A549 (cell line): Measurements from ENCODE around the gene ANGPT4. TPM values are rescaled to one million over a fixed set of nuclear protein-coding genes. Genes with fewer than 3 reads are reported as not detected.

Experiments
- ATAC-seq, 2 experiments: fragments of 200-7000 bp in 1 of 2; fragments of >200 bp in 1 of 2; cut with Nextera tagmentation in 1 of 2; cut with Tn5 transposase in 1 of 2; 3 replicates each; pipeline versions ENCODE4 v1.8.0 to v1.9.1; 2018 to 2020; ENCODE audit warnings: mild to moderate bottlenecking in 1 of 2, moderate library complexity in 1 of 2
- CTCF ChIA-PET: fragments of 300-600 bp; sonication (Branson Sonifier 250); formaldehyde crosslinking; extraction: SDS; loops from one replicate; lab custom pipeline; 2021; ENCODE audit warnings: antibody characterized with exemption, inconsistent platforms; lab: Yijun Ruan, JAX
- POLR2A ChIA-PET: fragments of 350-600 bp; formaldehyde crosslinking; extraction: SDS; loops from one replicate; lab custom pipeline; 2021; ENCODE audit warnings: antibody characterized with exemption, inconsistent platforms; lab: Yijun Ruan, JAX
- DNase-seq, 2 experiments: peaks; one replicate each; pipeline versions ENCODE4 v3.0.0 to v3.0.0-alpha.2; 2011 to 2016; ENCODE audit warnings: low read depth in 1 of 2, low spot score in 1 of 2
- FAIRE-seq: peaks from 2 replicates; lab custom pipeline; 2011; peaks lifted over from hg19 to GRCh38; lab: Jason Lieb, UNC
- H3K27ac ChIP-seq, 2 experiments: fragments of >200 bp; sonication (Bioruptor Twin); formaldehyde crosslinking; 3 replicates each; pipeline ENCODE4 v1.5.1; 2016 to 2017
- H3K4me1 ChIP-seq: fragments of >200 bp; sonication (Bioruptor Twin); formaldehyde crosslinking; 3 replicates; pipeline ENCODE4 v1.6.1; 2016
- H3K4me2 ChIP-seq: fragments of >200 bp; sonication (Bioruptor Twin); formaldehyde crosslinking; 3 replicates; pipeline ENCODE4 v1.6.1; 2016
- H3K4me3 ChIP-seq: fragments of >200 bp; sonication (Bioruptor Twin); formaldehyde crosslinking; 3 replicates; pipeline ENCODE4 v1.5.1; 2016
- H3K9me3 ChIP-seq: fragments of >200 bp; sonication (Bioruptor Twin); formaldehyde crosslinking; 3 replicates; pipeline ENCODE4 v1.6.1; 2016
- BHLHE40 ChIP-seq: IDR thresholded peaks from 2 replicates; pipeline ENCODE4 v1.6.1; 2012; ENCODE audit warnings: low read depth, low read length, inconsistent platforms
- CBX8 ChIP-seq: fragments of 200-600 bp; sonication (generic); IDR thresholded peaks from 2 replicates; pipeline ENCODE4 v1.6.1; 2016
- CEBPB ChIP-seq, 2 experiments: fragments of >200 bp in 1 of 2; sonication (Bioruptor Twin) in 1 of 2; formaldehyde crosslinking in 1 of 2; IDR thresholded peaks; 2 replicates each; pipeline ENCODE4 v1.6.1; 2012 to 2016
- EHF ChIP-seq: fragments of 250-450 bp; sonication (Bioruptor Pico); IDR thresholded peaks from 2 replicates; pipeline ENCODE4 v1.5.0; 2020; ENCODE audit warnings: mild to moderate bottlenecking
- EHMT2 ChIP-seq: fragments of 200-600 bp; sonication (generic); IDR thresholded peaks from 2 replicates; pipeline ENCODE4 v1.6.1; 2016; ENCODE audit warnings: antibody characterized with exemption, low read depth, mild to moderate bottlenecking, moderate library complexity
- ESRRA ChIP-seq: fragments of 150-350 bp; IDR thresholded peaks from 2 replicates; pipeline ENCODE4 v1.6.1; 2014; ENCODE audit warnings: mild to moderate bottlenecking, low read length, borderline replicate concordance
- FOSB ChIP-seq: fragments of 250-450 bp; sonication (Bioruptor Pico); IDR thresholded peaks from 2 replicates; pipeline ENCODE4 v1.5.0; 2020; ENCODE audit warnings: mild to moderate bottlenecking, moderate library complexity
- FOSL2 ChIP-seq, 2 experiments: fragments of 450-650 bp in 1 of 2; fragments of >200 bp in 1 of 2; sonication (Bioruptor Twin) in 1 of 2; formaldehyde crosslinking; IDR thresholded peaks; 2 replicates each; pipeline versions ENCODE4 v1.5.0 to v1.6.1; 2016 to 2020; ENCODE audit warnings: mild to moderate bottlenecking in 1 of 2, moderate library complexity in 1 of 2
- HDAC2 ChIP-seq: fragments of 200-600 bp; sonication (generic); IDR thresholded peaks from 2 replicates; pipeline ENCODE4 v1.6.1; 2016
- HOXA7 ChIP-seq: fragments of 250-450 bp; sonication (Bioruptor Pico); IDR thresholded peaks from 2 replicates; pipeline ENCODE4 v1.5.0; 2020; ENCODE audit warnings: mild to moderate bottlenecking, moderate library complexity
- HOXB13 ChIP-seq: fragments of 250-450 bp; sonication (Bioruptor Pico); IDR thresholded peaks from 2 replicates; pipeline ENCODE4 v1.5.0; 2020; ENCODE audit warnings: low read depth, mild to moderate bottlenecking, moderate library complexity
- HOXB5 ChIP-seq: fragments of 250-450 bp; sonication (Bioruptor Pico); IDR thresholded peaks from 2 replicates; pipeline ENCODE4 v1.5.0; 2020; ENCODE audit warnings: mild to moderate bottlenecking, moderate library complexity
- JUN ChIP-seq, 2 experiments: fragments of >200 bp; sonication (Bioruptor Twin); formaldehyde crosslinking; IDR thresholded peaks; 2 replicates in 1 of 2; 3 replicates in 1 of 2; pipeline ENCODE4 v1.6.1; 2016 to 2017
- KDM5A ChIP-seq: fragments of 200-600 bp; sonication (generic); IDR thresholded peaks from 2 replicates; pipeline ENCODE4 v1.6.1; 2016; ENCODE audit warnings: antibody characterized with exemption, mild to moderate bottlenecking
- MAFK ChIP-seq: fragments of 450-650 bp; IDR thresholded peaks from 2 replicates; pipeline ENCODE4 v1.6.1; 2014; ENCODE audit not compliant: partially characterized antibody
- MYC ChIP-seq: IDR thresholded peaks from 2 replicates; pipeline ENCODE4 v1.6.1; 2012; ENCODE audit warnings: mild to moderate bottlenecking, inconsistent platforms, low read length, improper control_type of control experiment, borderline replicate concordance
- NFE2L2 ChIP-seq: fragments of 150-350 bp; conservative IDR thresholded peaks from 2 replicates; pipeline ENCODE4 v1.6.1; 2014; ENCODE audit warnings: low read length
- NR3C1 ChIP-seq: fragments of >200 bp; sonication (Bioruptor Twin); formaldehyde crosslinking; IDR thresholded peaks from 3 replicates; pipeline ENCODE4 v1.6.1; 2017
- POLR2AphosphoS2 ChIP-seq: conservative IDR thresholded peaks from 2 replicates; pipeline ENCODE4 v1.6.1; 2012; ENCODE audit warnings: low read length, improper control_type of control experiment, inconsistent platforms
- RAD21 ChIP-seq, 2 experiments: fragments of >200 bp in 1 of 2; sonication (Bioruptor Twin) in 1 of 2; formaldehyde crosslinking in 1 of 2; IDR thresholded peaks in 1 of 2; conservative IDR thresholded peaks in 1 of 2; 2 replicates in 1 of 2; 3 replicates in 1 of 2; pipeline ENCODE4 v1.6.1; 2012 to 2018; ENCODE audit warnings: inconsistent platforms in 1 of 2
- RARB ChIP-seq: fragments of 250-450 bp; sonication (Bioruptor Pico); IDR thresholded peaks from 2 replicates; pipeline ENCODE4 v1.8.0; 2021; ENCODE audit warnings: mild to moderate bottlenecking, moderate library complexity
- RFX5 ChIP-seq: fragments of 450-650 bp; IDR thresholded peaks from 2 replicates; pipeline ENCODE4 v1.7.1; 2014; ENCODE audit warnings: antibody characterized with exemption, mild to moderate bottlenecking, moderate library complexity
- SMC3 ChIP-seq: fragments of >200 bp; sonication (Bioruptor Twin); formaldehyde crosslinking; IDR thresholded peaks from 3 replicates; pipeline ENCODE4 v1.6.1; 2018; ENCODE audit warnings: inconsistent platforms
- SREBF2 ChIP-seq: fragments of 450-650 bp; IDR thresholded peaks from 2 replicates; pipeline ENCODE4 v1.6.1; 2014; ENCODE audit warnings: mild to moderate bottlenecking, moderate library complexity
- TFCP2L1 ChIP-seq: fragments of 250-450 bp; sonication (Bioruptor Pico); IDR thresholded peaks from 2 replicates; pipeline ENCODE4 v1.5.0; 2021; ENCODE audit warnings: mild to moderate bottlenecking
- TP53 ChIP-seq: fragments of 250-450 bp; sonication (Bioruptor Pico); IDR thresholded peaks from 2 replicates; pipeline ENCODE4 v1.5.0; 2021; ENCODE audit warnings: mild to moderate bottlenecking, moderate library complexity
- ZC3H11A ChIP-seq: fragments of 450-650 bp; IDR thresholded peaks from 2 replicates; pipeline ENCODE4 v1.6.1; 2014; ENCODE audit warnings: antibody characterized with exemption, mild to moderate bottlenecking
- ZFP36 ChIP-seq: fragments of 450-650 bp; IDR thresholded peaks from 2 replicates; pipeline ENCODE4 v1.6.1; 2014; ENCODE audit warnings: borderline replicate concordance; ENCODE audit not compliant: partially characterized antibody
- ZSCAN20 ChIP-seq: fragments of 250-450 bp; sonication (Bioruptor Pico); IDR thresholded peaks from 2 replicates; pipeline ENCODE4 v1.8.0; 2022; ENCODE audit warnings: mild to moderate bottlenecking, moderate library complexity
- WGBS: methylation state at CpG from one replicate; pipeline ENCODE4 v1.1.6; 2017; ENCODE audit errors: missing lambda C conversion rate; 5-methylcytosine and 5-hydroxymethylcytosine counted together
- polyA plus RNA-seq, 4 experiments: library from polyadenylated mRNA; depleted of rRNA in 3 of 4; stranded (reverse); fragments of >200 nt; fragmentation: RNase III in 1 of 4; extraction: RNeasy Plus Mini Kit Qiagen cat#74134 plus additional on column Dnase treatment in 1 of 4; gene quantifications; 2 replicates in 3 of 4; 3 replicates in 1 of 4; pipeline ENCODE4 v1.2.3, GENCODE V29; 2011 to 2017
- TF ChIP-seq, protein P1 (sequence below): fragments of >200 bp; sonication (Bioruptor Twin); formaldehyde crosslinking; IDR thresholded peaks from 2 replicates; pipeline ENCODE4 v1.6.1; 2016
- TF ChIP-seq, protein P2 (sequence below): fragments of 250-450 bp; sonication (Bioruptor Pico); IDR thresholded peaks from 2 replicates; pipeline ENCODE4 v1.5.0; 2020; ENCODE audit warnings: low read depth, mild to moderate bottlenecking, moderate library complexity
- TF ChIP-seq, protein P3 (sequence below): IDR thresholded peaks from 2 replicates; pipeline ENCODE4 v1.6.1; 2012; ENCODE audit warnings: low read depth, borderline replicate concordance
- TF ChIP-seq, protein P4 (sequence below): IDR thresholded peaks from 2 replicates; pipeline ENCODE4 v1.6.1; 2012
- TF ChIP-seq, protein P5 (sequence below): fragments of 200-600 bp; sonication (generic); IDR thresholded peaks from 2 replicates; pipeline ENCODE4 v1.6.1; 2016; ENCODE audit warnings: antibody characterized with exemption, mild to moderate bottlenecking, moderate library complexity

The ANGPT4 gene
- polyA plus RNA-seq, 2 of the 4 experiments (the other 2 are of a cell fraction): 0.04 TPM; not detected in 1

DNA sequence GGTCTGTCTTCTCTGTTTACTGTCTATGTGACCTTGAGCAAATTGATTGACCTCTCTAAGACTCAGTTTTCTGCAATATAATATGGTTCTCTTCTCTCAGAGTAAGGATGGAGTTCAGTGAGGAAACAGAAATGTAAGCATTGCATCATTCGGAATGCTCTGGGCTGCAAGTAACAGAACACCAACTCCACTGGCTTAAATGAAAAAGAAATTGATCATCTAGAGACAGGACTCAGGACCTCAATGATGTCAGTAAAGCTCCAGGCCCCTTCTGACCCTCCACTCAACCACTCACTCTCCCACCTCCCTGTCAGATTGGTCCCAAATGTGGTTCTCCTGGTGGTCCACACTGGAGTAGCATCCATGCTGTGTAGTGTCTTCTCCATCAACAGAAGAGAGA is 50.7 kb downstream of the ANGPT4 start:
- Histone ChIP-seq H3K4me3 (no peak overlapping the region), H3K4me1 (no peaks in the 10 kb centered on the region), H3K4me2 (no peak overlapping the region), H3K9me3 (no peaks in the 10 kb centered on the region), H3K27ac (no peak overlapping the region)
- ATAC-seq (peak in 1 of 2 experiments; percentile 35; a peak in 1 of 6 replicates), DNase-seq (no peak), FAIRE-seq (no peak)
- WGBS: 51% methylated on average over 1 of the region's 1 CpG
- CTCF ChIA-PET: interaction anchor here (0.6 to 1.5 kb wide), 3 partner anchors 50 to 274 kb away, joined by 3 to 4 read pairs (median 3); no protein-coding TSS in a partner anchor
- TF ChIP-seq HOXB5: no peak
- no peak for TF ChIP-seq RFX5
- TF ChIP-seq, protein P1, sequence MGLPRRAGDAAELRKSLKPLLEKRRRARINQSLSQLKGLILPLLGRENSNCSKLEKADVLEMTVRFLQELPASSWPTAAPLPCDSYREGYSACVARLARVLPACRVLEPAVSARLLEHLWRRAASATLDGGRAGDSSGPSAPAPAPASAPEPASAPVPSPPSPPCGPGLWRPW: no peak
- no peak for TF ChIP-seq ZFP36
- TF ChIP-seq, protein P2, sequence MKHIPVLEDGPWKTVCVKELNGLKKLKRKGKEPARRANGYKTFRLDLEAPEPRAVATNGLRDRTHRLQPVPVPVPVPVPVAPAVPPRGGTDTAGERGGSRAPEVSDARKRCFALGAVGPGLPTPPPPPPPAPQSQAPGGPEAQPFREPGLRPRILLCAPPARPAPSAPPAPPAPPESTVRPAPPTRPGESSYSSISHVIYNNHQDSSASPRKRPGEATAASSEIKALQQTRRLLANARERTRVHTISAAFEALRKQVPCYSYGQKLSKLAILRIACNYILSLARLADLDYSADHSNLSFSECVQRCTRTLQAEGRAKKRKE (CRISPR knock-in tag): no peak
- no peak for TF ChIP-seq TFCP2L1 (CRISPR knock-in tag)
- TF ChIP-seq EHF (CRISPR knock-in tag): no peak
- no peak for TF ChIP-seq MYC
- no peak for TF ChIP-seq ZSCAN20 (CRISPR knock-in tag)
- TF ChIP-seq RAD21 (conservative IDR thresholded peaks at IDR 0.05 in 1 of 2, IDR thresholded peaks at IDR 0.05 in 1 of 2): no peak
- no peak for TF ChIP-seq KDM5A
- TF ChIP-seq JUN (IDR thresholded peaks at IDR 0.05): no peak
- no peak for TF ChIP-seq FOSB (CRISPR knock-in tag)
- no peak for TF ChIP-seq HOXB13 (CRISPR knock-in tag)
- TF ChIP-seq NR3C1: no peak
- TF ChIP-seq EHMT2: no peak
- no peak for TF ChIP-seq SMC3
- no peak for TF ChIP-seq CBX8
- POLR2A ChIA-PET: no interaction called here

DNA sequence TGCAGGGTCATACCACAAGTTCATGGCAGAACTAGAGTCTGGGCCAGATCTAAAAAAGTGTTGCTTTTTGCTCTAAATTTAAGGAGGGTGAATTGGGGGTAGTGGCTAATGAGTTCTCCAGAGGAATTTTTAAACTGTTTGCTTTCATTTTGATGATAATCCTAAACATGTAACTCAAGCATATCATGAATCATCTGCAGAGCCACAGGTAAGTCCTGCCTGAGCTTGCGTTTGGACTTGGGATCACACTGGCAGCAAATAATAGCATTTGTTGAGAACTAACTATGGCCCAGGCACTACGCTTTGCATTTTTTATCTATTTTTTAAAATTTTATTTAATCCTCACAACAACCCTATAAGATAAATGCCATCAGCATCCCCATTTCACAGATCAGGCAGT is 55.2 kb downstream of the ANGPT4 start:
- ATAC-seq: no peak
- Histone ChIP-seq H3K27ac (no peak overlapping the region), H3K4me1 (peaks cover 12% of the 10 kb centered on the region), H3K9me3 (no peaks in the 10 kb centered on the region), H3K4me2 (no peak overlapping the region), H3K4me3 (no peak overlapping the region)
- FAIRE-seq: no peak
- 91% methylated on average over 2 of the region's 2 CpGs for WGBS
- POLR2A ChIA-PET: no interaction called here
- no peak for DNase-seq
- CTCF ChIA-PET: interaction anchor here (1.2 to 11.8 kb wide), 3 partner anchors 14 to 96 kb away, joined by 3 to 78 read pairs (median 3); no protein-coding TSS in a partner anchor
- TF ChIP-seq SREBF2 (no peak), HDAC2 (no peak), ESRRA (no peak), MAFK (no peak), MYC (no peak), CEBPB (IDR thresholded peaks at IDR 0.05) (no peak), NFE2L2 (no peak), KDM5A (no peak), POLR2AphosphoS2 (no peak), TP53 (CRISPR knock-in tag) (no peak), CBX8 (no peak), FOSL2 (IDR thresholded peaks at IDR 0.05) (no peak), FOSL2 (CRISPR knock-in tag; IDR thresholded peaks at IDR 0.05) (no peak), ZC3H11A (no peak), BHLHE40 (no peak), RARB (CRISPR knock-in tag) (no peak), HOXA7 (CRISPR knock-in tag) (no peak)
- TF ChIP-seq, protein P3, sequence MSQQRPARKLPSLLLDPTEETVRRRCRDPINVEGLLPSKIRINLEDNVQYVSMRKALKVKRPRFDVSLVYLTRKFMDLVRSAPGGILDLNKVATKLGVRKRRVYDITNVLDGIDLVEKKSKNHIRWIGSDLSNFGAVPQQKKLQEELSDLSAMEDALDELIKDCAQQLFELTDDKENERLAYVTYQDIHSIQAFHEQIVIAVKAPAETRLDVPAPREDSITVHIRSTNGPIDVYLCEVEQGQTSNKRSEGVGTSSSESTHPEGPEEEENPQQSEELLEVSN: no peak
- TF ChIP-seq, protein P4, sequence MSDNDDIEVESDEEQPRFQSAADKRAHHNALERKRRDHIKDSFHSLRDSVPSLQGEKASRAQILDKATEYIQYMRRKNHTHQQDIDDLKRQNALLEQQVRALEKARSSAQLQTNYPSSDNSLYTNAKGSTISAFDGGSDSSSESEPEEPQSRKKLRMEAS: no peak
- TF ChIP-seq, protein P1: no peak
- TF ChIP-seq, protein P5, sequence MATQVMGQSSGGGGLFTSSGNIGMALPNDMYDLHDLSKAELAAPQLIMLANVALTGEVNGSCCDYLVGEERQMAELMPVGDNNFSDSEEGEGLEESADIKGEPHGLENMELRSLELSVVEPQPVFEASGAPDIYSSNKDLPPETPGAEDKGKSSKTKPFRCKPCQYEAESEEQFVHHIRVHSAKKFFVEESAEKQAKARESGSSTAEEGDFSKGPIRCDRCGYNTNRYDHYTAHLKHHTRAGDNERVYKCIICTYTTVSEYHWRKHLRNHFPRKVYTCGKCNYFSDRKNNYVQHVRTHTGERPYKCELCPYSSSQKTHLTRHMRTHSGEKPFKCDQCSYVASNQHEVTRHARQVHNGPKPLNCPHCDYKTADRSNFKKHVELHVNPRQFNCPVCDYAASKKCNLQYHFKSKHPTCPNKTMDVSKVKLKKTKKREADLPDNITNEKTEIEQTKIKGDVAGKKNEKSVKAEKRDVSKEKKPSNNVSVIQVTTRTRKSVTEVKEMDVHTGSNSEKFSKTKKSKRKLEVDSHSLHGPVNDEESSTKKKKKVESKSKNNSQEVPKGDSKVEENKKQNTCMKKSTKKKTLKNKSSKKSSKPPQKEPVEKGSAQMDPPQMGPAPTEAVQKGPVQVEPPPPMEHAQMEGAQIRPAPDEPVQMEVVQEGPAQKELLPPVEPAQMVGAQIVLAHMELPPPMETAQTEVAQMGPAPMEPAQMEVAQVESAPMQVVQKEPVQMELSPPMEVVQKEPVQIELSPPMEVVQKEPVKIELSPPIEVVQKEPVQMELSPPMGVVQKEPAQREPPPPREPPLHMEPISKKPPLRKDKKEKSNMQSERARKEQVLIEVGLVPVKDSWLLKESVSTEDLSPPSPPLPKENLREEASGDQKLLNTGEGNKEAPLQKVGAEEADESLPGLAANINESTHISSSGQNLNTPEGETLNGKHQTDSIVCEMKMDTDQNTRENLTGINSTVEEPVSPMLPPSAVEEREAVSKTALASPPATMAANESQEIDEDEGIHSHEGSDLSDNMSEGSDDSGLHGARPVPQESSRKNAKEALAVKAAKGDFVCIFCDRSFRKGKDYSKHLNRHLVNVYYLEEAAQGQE: no peak
